COLO668 (cell line): Measurements from ENCODE around the gene TRAPPC12.
"Not testable (repeated sequence)": the region's sequence is repeated elsewhere in the genome, so short reads cannot be mapped to it uniquely, and the experiment has no call there.

Source experiments
- DNase-seq: peaks from one replicate; lab custom pipeline; 2025; ENCODE audit not compliant: unreplicated experiment; lab: John Stamatoyannopoulos, UW

TRAPPC12 gene

DNA sequence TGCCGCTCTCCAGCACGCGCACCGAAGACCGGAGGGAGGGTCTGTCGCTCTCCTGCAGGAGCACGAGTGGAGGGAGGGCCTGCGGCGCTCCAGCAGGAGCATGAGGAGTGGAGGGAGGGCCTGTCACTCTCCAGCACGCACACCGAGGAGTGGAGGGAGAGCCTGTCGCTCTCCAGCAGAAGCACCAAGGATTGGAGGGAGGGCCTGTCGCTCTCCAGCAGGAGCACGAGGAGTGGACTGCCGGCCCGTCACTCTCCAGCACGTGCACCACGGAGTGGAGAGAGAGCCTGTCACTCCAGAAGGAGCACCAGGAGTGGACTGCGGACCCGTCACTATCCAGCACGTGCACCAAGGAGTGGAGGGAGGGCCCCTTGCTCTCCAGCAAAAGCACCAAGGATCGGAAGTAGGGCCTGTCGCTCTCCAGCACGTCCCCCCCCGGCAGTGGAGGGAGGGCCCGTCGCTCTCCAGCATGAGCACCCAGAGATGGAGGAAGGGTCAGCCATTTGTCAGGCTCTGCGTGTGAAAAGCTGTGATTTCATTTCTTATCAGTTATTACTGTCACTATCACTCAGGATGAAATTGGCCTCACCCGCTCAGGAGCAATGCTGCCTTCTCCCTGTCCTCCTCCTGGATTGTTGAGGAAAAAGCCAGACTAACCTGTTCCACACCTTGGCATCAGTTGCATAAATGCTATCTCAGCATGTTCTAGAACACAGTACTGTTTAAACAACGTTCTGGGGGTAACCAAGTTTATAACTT, 103.9 kb downstream of the TRAPPC12 start:
- DNase-seq: no peak

DNA sequence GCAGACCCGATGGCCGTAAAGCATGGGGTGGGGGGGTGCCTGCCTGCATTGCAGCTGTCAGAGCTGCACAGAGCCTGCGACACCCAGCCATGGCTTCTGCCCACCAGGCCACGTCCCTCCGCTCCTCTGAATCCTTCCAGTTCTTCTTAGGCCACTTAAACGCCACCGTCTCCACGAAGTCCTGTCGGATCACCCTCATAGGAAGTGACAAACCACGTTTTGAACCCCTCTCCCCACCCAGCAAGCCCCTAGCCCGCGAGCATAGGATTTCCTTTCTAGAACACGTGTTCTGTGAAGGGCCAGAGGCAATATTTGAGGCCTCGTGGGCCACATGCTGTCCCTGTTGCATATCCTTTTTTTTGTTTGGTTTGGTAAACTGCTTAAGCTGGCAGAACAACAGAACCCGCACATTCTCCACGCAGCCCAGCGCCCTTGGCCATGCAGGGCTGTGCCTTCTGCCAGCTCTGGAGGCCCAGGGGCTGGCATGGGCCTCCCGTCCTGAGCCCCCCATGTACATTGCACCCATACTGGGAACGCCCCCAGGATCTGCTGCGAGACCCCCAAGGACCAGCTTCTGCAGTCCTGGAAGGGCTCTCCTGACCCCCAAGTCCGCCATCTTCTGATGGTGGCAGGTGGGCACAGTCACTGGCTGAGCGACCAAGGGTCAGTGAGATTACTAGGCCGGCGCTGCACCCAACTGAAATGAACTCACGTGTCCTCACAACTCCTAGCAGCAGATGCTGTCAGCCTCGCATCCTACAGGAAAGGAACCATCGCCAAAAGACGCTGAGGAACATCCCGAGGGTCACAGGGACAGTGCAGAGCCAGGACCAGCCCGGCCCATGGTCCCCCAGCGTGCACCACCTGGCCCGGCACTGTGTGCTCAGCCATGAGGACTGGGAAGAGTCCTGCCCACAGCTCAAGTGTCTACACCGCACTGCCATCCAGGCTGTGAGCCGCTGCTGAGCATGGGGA, 104.8 kb downstream of the TRAPPC12 start:
- no peak for DNase-seq

DNA sequence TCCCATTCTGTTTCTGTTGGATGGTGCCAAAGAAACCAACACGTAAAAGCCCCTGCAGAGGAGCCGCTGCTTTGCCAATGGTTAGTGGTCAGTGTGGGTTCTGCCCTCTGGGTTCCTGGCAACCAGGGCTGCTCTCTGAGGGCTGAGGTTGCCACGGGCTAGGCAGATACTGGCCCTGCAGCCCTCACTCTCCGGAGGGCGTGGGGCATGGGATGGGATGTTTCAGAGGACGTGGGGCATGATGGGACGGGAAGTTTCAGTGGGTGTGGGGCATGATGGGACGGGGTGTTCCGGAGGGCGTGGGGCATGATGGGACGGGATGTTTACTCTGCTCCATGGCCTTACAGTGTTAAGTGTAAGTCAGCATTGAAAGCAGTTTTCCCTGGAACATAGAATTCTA, 105.7 kb downstream of the TRAPPC12 start:
- DNase-seq: no peak

DNA sequence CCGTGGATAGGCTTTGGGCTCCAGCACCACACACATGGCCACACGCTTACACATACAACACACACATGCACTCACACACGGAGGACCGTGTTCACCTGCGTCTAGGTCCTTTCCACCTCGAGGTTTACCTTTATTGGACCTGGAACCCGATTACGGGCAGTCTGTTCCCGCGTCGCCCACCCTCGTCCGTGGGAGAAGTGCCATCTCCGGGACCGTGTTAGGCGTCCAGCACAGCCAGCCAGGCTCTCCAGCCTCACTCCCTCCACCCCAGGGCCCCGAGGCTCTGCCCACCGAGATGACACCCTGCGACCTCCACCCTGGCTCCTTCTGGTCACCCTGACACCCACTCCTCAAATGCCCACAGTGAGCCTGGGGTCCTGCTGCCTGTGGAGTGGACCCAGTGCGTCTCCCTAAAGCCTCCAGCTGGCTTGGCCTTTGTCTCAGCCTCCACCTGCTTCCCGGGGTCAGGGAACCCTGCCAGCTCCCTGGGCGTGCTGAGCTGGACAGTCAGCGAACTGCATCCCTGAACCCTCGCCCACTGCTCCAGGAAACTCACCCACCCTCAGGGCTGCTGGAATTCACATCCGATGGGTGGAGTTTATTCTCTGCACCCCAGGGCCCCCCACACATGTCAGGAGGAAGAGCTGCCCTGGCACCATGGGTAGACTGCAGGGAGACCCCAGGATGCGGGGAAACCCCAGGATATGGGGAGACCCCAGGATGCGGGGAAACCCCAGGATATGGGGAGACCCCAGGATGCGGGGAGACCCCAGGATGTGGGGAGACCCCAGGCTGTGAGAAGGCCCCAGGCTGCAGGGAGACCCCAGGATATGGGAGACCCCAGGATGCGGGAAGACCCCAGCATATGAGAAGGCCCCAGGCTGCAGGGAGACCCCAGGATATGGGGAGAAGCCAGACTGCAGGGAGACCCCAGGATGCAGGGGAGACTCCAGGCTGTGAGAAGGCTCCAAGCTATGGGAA, 106.8 kb downstream of the TRAPPC12 start:
- DNase-seq: no peak

DNA sequence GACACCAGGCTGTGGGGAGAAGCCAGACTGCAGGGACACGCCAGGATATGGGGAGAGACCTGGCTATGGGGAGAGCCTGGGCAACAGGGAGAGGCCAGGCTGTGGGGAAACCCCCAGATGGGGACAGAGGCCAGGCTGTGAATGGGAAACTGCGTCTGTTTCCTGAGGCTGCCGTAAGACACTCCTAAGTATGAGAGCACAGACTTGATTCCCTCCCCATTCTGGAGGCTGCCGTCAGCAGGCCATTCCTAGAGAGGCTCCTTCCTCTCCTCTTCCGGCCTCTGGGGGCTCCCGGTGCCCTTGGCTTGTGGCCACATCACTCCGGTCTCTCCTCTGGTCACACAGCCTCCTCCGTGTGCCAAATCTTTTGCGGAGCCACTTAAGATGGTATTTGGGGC, 107.5 kb downstream of the TRAPPC12 start:
- no peak for DNase-seq

DNA sequence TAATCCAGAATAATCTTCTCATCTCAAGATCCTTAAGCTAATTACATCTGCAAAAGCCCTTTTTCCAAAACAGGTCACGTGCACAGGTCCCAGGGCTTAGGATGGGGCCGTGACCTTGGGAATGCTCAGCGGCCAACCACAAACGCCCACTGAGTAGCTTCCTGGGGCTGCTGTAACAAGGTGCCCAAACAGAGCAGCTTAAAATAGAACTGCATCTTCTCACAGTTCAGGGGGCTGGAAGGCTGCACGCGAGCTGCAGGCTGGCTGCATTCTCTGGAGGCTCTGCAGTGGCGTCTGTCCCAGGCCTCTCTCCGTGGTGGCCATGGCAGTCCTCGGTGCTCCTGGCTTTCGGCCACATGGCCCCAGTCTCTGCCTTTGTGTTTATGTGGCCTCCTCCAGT, 107.9 kb downstream of the TRAPPC12 start:
- no peak for DNase-seq

DNA sequence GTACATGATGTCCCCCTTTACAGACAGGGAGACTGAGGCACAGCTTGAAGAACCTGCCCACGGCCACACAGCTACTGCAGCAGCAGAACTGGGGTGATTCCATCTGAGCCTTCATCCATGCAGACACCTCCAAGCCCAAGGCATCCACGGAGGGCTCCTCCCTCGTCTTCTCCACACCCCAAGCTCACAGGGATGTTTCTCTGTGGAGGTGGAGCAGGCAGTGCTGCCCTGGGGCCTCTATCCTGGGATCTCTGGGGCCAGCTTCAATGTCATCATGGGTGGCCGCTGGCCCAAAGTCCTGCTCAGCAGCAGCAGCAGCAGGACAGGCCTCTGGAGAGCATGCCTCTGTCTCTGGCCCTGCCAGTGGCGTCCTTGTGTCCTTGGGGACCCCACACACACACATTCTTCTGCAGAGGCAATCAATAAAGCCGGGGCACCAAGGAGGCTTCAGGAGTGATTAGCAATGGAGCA, 108.6 kb downstream of the TRAPPC12 start:
- no peak for DNase-seq

DNA sequence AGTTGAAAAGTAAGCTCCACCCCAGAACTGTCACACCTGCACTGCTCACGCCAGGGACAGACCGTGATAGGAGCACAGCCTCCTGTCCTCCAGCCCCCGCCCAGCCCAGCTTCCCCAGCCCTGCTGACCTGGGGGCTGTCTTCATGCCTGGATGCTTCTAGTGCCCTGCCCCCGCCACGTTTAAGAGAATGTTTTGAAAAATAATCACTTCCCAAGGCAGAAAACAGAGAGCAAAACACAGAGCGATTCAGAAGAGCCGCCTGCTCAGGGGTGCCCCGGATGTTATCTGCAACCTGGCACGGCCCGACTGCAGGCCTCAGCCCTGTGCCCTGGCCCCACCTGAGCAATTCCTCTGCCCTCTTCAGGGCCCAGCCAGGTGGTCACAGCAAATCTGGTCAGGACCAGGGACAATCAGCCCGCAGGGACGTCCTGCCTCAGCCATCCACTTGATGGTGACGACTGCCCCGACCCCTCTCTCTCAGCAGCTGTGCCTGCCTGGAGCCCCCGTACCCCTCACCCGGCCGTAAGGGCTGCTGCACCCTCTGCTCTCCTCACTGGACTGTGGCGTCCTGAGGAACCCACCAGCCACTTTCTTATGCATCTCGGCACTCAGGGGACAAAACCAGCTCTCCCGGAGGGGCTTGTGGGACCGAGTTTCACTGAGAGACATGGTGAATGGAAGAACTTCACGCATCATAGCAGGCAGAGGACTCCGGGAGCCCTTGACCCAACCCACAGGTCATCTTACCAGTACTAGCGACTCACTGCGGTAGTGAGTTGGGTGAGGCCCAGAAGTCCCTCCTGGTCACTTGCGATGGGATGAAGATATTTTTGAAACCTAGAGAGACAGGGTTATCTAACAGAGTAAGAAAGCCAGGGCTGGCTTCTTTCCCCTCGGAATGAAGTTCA, 109.6 kb downstream of the TRAPPC12 start:
- peak; percentile 9 for DNase-seq

DNA sequence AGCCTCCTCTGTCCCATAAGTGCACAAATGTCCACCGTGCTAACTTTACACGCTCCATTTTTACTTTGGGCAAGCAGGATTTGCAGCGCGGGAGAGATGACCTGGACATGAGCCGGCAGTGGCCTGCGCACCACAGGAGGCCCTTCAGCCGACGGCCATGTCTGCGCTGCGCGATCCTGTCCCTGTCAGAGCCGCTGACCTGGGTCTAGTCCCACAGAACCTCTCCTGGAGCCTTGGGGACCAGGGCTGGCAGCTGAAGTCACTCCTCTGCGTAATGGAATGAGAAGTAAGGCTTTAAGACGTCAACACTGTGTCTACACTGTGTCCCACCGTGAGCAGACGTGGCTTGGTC, 110.2 kb downstream of the TRAPPC12 start:
- DNase-seq: no peak

DNA sequence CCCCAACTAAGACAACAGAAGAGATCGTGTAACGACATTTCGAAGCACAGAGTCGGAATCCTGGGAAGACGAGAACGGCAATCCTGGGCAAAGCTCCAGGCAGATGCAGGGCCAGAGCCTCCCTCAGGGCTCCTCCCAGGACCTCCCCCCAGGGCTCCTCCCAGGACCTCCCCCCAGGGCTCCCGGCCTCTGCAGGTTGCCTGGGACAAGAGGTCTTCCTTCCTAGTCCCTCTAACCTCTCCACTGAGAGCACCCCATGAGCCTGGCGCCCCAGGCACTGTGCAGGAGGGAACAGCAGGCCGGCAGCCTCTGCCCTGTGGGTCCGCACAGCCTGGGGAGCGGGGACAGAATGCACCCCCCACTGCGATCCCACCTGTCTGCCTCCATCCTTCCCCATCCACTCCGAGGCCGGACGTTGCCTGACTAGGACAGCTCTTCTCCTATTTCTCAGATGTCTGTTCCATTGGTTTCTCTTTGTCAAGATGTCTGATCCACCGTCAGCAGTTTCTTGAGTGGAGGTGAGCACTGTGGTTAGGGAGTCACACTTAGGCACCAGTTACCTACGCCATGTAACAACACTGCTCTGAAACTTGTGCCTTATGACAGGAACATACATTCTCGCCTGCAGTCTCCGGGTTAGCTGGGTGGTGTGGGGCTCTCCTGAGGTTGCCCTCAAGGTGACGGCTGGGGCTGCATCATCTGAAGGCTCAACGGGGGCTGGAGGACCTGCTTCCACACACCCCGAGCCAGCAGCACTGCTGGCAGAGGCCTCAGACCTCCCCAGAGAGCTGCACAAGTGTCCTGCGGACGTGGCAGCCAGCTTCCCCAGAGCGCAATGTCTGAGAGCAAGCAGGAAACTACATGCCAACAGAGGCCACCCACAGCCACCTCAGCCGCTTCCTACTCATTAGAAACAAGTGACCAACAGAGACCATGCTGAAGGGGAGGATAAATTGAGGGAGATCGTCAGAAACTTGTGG, 111.0 kb downstream of the TRAPPC12 start:
- no peak for DNase-seq

DNA sequence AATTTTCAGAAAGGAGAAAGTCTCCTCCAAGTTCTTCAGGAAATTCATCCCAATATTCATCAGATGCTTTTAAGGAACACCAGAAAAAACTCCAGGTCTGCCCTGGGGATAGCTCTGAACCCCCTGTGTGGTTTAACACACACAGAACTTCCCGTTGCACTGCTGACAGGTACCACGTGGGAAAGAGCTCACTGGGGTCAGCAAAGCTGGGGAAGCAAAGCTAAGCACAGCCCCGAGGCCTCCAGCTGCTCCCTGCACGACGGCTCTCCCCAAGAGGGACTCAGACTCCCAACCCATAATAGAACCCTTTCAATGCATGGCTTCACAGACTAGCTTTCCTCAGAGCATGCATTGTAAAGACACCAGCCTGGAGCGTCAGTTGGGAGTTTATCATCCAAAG, 111.8 kb downstream of the TRAPPC12 start:
- no peak for DNase-seq

DNA sequence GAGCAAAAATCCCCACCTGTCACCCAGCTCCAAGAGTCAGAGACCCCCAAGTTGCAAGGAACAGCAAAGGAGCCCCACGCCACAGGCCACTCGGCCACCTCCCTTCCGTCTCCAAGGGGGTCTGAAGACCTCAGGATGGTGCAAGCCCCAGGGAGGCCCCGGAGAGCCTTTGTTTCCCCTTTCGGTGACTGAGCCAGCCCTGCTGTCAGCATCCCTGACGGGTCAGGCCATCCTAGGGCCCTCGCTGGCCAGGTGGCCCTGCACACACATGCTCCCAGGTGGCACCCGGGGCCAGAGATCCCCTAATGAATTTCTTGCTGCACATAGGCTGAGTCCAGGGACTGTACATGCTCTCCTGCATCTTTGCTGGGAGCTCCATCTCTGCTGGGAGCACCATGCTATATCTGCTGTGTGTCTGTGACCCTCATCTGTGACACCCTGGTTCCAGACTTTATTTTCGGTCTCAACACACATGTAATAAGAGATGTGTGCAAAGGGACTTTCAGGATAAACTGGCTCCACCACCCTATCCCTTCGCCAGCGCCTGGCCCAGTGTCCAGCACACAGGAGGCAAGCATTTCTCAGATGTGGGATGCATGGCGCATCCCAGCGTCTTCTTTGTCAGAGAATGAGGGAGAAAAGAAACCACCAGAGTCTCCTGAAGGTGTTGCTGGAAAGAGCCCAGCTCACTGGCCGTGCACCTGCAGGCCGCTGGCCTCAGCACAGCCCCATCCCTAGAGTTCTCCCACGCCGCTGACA, 112.4 kb downstream of the TRAPPC12 start:
- DNase-seq: no peak

DNA sequence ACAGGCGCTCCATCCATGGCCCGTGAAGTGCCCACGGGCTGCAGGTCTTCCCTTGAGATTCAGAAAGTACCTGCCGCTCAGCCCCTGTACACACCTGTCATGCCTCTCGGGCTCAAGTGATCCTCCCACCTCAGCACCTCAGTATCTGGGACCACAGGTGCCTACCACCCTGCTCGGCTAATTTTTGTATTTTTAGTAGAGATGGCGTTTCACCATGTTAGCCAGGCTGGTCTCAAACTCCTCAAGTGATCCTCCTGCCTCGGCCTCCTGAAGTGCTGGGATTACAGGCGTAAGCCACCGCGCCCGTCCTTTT, 112.9 kb downstream of the TRAPPC12 start:
- DNase-seq: not testable (repeated sequence)

DNA sequence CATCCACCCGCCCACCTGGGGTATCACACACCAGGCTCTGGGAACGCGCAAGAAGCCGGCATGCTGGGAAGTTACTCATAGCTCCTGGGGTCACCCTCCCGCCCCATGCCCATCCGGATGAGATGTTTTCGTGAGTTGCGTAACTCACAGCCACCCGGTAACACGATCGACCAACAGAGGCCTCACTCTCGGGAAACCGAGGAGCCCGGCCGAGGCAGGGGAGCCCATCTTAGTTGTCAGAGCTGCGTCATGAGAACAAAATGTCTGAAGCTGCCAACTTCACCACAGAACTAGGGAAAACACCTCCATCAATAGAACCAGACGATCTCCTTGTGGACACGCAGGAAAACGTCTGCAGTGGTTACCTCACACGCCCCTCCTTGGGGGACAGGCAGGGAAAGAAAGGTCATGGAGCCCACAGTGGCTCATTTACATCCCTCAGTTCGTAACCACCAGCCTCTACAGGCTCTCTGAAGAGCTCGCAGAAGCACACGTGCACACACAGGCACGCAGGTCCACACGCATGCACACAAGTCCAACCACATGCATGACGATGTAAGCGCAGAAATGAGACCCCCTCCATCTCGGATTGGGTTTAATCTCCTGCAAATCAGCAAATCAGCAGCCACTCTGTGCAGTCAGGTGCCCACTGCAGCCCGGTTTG, 113.6 kb downstream of the TRAPPC12 start:
- DNase-seq: no peak

DNA sequence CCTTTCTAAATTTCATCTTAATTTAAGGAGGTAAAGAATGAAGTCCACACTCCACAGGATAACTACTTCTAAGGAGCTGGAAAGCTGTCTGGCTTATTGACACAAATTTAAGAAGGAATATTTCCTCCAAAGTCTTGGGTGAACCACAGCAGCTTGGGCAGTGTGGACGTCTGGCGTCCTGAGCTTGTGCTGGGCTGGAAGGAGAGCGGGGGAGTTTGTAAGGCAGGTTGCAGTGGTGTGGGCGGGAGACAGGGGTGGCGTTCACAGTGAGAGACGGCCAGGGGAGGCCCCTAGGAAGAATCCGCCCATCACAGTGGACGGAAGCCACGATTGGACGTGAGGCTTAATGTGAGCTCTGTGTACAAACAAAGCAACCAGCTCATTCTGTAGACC, 114.1 kb downstream of the TRAPPC12 start:
- no peak for DNase-seq

DNA sequence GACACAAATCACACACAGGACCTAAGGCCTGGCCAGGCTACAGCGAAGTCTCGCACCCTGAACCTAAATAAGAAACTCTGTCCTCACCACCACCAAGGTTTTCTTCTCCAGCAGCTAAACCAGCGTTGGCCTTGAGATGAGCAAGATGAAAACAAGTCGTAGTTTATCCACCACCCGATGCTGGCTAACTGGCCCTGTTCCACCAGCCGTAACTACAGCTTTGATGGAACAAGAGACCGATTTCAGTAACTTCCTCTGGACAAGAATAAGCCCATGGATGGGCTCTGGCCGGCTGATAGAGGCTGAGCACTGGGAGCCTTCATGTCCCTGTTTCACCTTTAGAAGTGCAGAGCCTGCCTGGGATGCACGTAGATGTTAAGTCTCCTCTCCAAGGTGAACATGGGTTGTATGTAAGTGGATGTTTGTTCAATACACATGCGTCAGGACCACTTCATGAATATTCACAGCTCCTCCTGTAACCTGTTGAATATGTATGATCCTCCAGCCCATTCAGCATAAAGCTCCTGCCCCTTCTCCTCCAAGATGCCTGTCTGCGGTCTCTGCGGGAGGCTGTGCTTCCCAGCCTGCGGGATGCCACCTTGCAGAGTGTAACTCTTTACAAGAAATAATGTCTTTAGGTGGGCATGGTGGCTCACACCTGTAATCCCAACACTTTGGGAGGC, 115.6 kb downstream of the TRAPPC12 start:
- DNase-seq: no peak

DNA sequence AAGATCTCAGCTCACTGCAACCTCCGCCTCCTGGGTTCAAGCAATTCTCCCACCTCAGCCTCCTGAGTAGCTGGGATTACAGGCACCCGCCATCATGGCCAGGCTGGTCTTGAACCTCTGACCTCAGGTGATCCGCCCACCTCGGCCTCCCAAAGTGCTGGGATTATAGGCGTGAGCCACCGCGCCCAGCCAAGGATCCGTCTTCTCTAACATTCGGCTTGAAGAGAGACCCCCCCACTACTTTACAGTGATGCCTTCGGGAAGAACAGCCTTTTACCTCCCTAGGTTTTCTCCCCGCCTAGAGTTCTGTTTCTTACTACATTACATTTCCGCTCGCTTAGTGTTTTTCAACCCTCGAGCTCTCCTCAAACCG, 117.2 kb downstream of the TRAPPC12 start:
- not testable (repeated sequence) for DNase-seq
